ENCODE measurements around the gene ODAD4.
A peak's percentile ranks its signal among the peaks of the same experiment; 100 is the strongest.

ODAD4 gene

DNA sequence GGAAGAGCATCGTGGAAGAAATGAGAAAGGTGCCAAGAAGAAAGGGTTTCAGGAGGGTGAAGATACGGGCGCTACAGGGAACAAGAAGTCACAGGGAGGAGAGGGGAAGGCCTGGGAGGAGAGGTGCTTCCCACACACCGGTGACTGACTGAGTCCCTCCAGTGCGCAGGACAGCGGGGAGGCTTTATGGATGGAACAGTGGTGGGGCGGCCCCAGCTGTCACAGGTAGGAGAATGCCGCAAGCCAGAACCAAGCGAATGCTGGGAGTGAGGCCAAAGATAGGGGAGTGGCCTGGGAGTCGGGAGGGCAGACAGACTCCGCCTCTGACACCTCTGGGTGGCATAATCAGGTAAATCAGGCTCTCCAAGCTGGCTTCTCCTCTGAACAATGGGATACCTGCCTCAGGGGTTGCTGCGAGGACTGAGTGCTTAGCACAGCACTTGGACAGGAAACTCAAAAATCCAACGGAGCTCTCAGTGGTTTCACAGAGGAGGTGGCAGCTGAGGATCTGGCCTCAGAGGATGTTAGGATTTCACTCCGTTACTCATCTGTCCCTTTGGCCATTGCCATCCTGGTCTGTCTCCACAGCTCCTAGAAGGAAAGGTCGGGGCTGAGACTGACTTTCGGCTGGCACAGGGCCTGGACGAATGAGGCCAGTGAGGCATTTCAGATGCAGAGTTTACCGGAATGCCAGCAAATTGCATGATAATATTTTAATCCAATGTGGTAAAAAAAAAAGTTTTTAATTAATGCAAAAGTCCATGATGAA is 35.5 kb downstream of the ODAD4 start:
- intact Hi-C loops (cut with micrococcal nuclease), result loop anchor here (1.0 to 2.0 kb wide), 2 partner anchors 51 to 146 kb away; partner anchors contain the start of genes DHX58 and DNAJC7
- peaks cover 42% of the 10 kb centered on the region for H3K4me1 Mint-ChIP-seq (ENCODE audit: low read depth)
- H3K27me3 Mint-ChIP-seq, result peaks cover 4% of the 10 kb centered on the region

GRCh38 chr17:41966463-41967140 is 36.2 kb downstream of the ODAD4 start, which contains the start of gene CNP:
Gene CNP, plus strand, starts transcription at chr17:41966795. Its CDS starts 90 bp downstream, at chr17:41966885.
- intact Hi-C loops (cut with micrococcal nuclease), result loop anchor here (1.0 to 2.0 kb wide), 2 partner anchors 50 to 146 kb away; partner anchors contain the start of genes DHX58 and DNAJC7
- no peaks in the 10 kb centered on the region for H3K9me3 Mint-ChIP-seq
- H3K36me3 Mint-ChIP-seq (ENCODE audit: low read depth), result peaks cover 40% of the 10 kb centered on the region
- H3K27me3 Mint-ChIP-seq, result peaks cover 4% of the 10 kb centered on the region
- peak within 1 kb of the TSS; percentile 76 for H3K4me3 Mint-ChIP-seq
- H3K4me1 Mint-ChIP-seq (ENCODE audit: low read depth), result peaks cover 47% of the 10 kb centered on the region
- H3K27ac Mint-ChIP-seq, result peak within 1 kb of the TSS; percentile 36

More for the DNA sequence above, 35.5 kb downstream of the ODAD4 start:
- H3K36me3 Mint-ChIP-seq (ENCODE audit: low read depth), result peaks cover 33% of the 10 kb centered on the region
- peak overlapping the region; percentile 76 for H3K4me3 Mint-ChIP-seq
- H3K9me3 Mint-ChIP-seq, result no peaks in the 10 kb centered on the region
- H3K27ac Mint-ChIP-seq, result peak overlapping the region; percentile 36

- Mint-ChIP-seq H3K4me1 (ENCODE audit: low read depth) (peaks cover 54% of the 10 kb centered on the region), H3K4me3 (peak overlapping the region; percentile 76), H3K27me3 (no peaks in the 10 kb centered on the region), H3K9me3 (no peaks in the 10 kb centered on the region), H3K36me3 (ENCODE audit: low read depth) (peaks cover 48% of the 10 kb centered on the region), H3K27ac (peak overlapping the region; percentile 36)
- intact Hi-C loops (cut with micrococcal nuclease), result loop anchor here (2.0 kb wide), 1 partner anchor 49 kb away; the partner anchor contains the start of gene DNAJC7
These were observed 36.9 kb downstream of the ODAD4 start for GRCh38 chr17:41967141-41967920.

- peaks cover 55% of the 10 kb centered on the region for H3K36me3 Mint-ChIP-seq (ENCODE audit: low read depth)
- no peaks in the 10 kb centered on the region for H3K27me3 Mint-ChIP-seq
- H3K4me1 Mint-ChIP-seq (ENCODE audit: low read depth), result peaks cover 54% of the 10 kb centered on the region
- no peaks in the 10 kb centered on the region for H3K9me3 Mint-ChIP-seq
- intact Hi-C loops (cut with micrococcal nuclease), result loop anchor here (2.0 kb wide), 1 partner anchor 49 kb away; the partner anchor contains the start of gene DNAJC7
- H3K4me3 Mint-ChIP-seq, result peak overlapping the region; percentile 76
- peak overlapping the region; percentile 36 for H3K27ac Mint-ChIP-seq
These were observed 37.6 kb downstream of the ODAD4 start for GRCh38 chr17:41967921-41968578.

GRCh38 chr17:41968676-41969075 is 38.3 kb downstream of the ODAD4 start:
- intact Hi-C loops (cut with micrococcal nuclease), result no loop called here
- H3K9me3 Mint-ChIP-seq, result no peaks in the 10 kb centered on the region
- H3K4me1 Mint-ChIP-seq (ENCODE audit: low read depth), result peaks cover 54% of the 10 kb centered on the region
- H3K27me3 Mint-ChIP-seq, result no peaks in the 10 kb centered on the region
- no peak overlapping the region for H3K4me3 Mint-ChIP-seq
- peaks cover 61% of the 10 kb centered on the region for H3K36me3 Mint-ChIP-seq (ENCODE audit: low read depth)
- no peak overlapping the region for H3K27ac Mint-ChIP-seq

- H3K27ac Mint-ChIP-seq, result peak overlapping the region; percentile 27
- intact Hi-C loops (cut with micrococcal nuclease), result no loop called here
- no peak overlapping the region for H3K4me3 Mint-ChIP-seq
These were observed 40.5 kb downstream of the ODAD4 start for GRCh38 chr17:41970901-41971331.

DNA sequence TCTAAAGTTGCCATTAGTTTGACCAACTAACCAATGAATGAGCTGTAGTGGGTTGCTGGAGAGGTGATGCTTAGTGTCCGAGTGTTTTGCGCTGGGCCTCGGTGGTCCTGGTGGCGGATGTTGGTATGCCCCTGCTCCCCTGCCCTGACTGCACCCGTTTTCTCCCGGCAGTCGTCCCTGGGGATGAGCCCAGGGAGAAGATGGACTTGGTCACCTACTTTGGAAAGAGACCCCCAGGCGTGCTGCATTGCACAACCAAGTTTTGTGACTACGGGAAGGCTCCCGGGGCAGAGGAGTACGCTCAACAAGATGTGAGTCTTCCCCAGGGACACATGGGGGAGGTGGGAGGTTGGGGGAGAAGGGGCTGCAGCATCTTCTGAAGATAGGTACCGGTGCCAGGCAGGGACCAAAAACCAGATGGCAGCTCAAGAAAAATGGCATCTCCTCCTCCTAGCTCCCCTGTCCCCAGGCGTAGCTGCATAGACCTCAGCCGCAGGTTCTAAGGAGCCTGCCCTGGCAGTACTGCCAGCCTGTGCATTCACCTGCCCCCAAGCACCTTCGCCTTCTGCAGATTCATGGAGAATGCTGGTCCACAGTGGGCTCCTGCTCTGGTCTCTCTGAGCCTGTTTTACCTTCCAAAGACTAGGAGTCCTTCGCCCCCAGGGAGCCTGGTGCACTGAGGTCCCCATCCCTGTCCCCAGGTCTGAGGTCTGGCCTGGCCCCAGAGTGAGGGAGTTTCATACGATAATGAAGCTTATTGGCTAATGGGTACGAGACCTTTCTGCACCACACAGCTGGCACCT is 41.5 kb downstream of the ODAD4 start:
- intact Hi-C loops (cut with micrococcal nuclease), result no loop called here
- H3K4me1 Mint-ChIP-seq (ENCODE audit: low read depth), result peaks cover 39% of the 10 kb centered on the region
- no peak overlapping the region for H3K27ac Mint-ChIP-seq
- no peak overlapping the region for H3K4me3 Mint-ChIP-seq
- no peaks in the 10 kb centered on the region for H3K9me3 Mint-ChIP-seq
- no peaks in the 10 kb centered on the region for H3K27me3 Mint-ChIP-seq
- peaks cover 93% of the 10 kb centered on the region for H3K36me3 Mint-ChIP-seq (ENCODE audit: low read depth)

More at GRCh38 chr17:41970901-41971331, 40.5 kb downstream of the ODAD4 start:
- Mint-ChIP-seq H3K27me3 (no peaks in the 10 kb centered on the region), H3K9me3 (no peaks in the 10 kb centered on the region), H3K4me1 (ENCODE audit: low read depth) (peaks cover 41% of the 10 kb centered on the region), H3K36me3 (ENCODE audit: low read depth) (peaks cover 83% of the 10 kb centered on the region)

GRCh38 chr17:41972571-41973407 is 42.4 kb downstream of the ODAD4 start:
- Mint-ChIP-seq H3K4me1 (ENCODE audit: low read depth) (peaks cover 33% of the 10 kb centered on the region), H3K27me3 (no peaks in the 10 kb centered on the region), H3K27ac (no peak overlapping the region), H3K4me3 (no peak overlapping the region), H3K36me3 (ENCODE audit: low read depth) (peaks cover 100% of the 10 kb centered on the region), H3K9me3 (no peaks in the 10 kb centered on the region)
- intact Hi-C loops (cut with micrococcal nuclease), result no loop called here

GRCh38 chr17:41973408-41973811 is 43.0 kb downstream of the ODAD4 start:
- H3K36me3 Mint-ChIP-seq (ENCODE audit: low read depth), result peaks cover 100% of the 10 kb centered on the region
- no peaks in the 10 kb centered on the region for H3K9me3 Mint-ChIP-seq

DNA sequence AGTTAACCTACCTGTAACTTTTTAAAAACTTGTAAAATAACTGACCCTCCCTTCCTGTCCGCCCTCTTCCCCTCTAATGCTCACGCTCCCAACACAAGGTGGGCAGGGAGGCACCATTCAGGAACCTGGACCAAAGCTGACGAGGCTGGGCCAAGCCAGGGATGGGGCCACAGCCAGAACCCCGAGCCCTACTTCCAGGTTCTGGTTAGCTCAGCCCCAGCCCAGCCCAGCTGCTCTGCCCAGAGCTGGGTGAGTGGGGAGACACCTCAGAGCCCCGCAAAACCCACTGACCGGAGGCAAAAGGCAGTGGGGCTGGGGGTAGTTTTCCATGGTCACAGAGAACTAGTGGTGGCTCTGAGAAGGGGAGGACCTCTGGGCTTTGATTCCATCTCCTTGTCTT is 43.6 kb downstream of the ODAD4 start:
- intact Hi-C loops (cut with micrococcal nuclease), result no loop called here
- Mint-ChIP-seq H3K9me3 (no peaks in the 10 kb centered on the region), H3K4me1 (ENCODE audit: low read depth) (peaks cover 25% of the 10 kb centered on the region), H3K27ac (peak overlapping the region; percentile 32), H3K4me3 (no peak overlapping the region), H3K36me3 (ENCODE audit: low read depth) (peaks cover 100% of the 10 kb centered on the region), H3K27me3 (no peaks in the 10 kb centered on the region)

More at GRCh38 chr17:41973408-41973811, 43.0 kb downstream of the ODAD4 start:
- Mint-ChIP-seq H3K27me3 (no peaks in the 10 kb centered on the region), H3K27ac (no peak overlapping the region), H3K4me1 (ENCODE audit: low read depth) (peaks cover 31% of the 10 kb centered on the region), H3K4me3 (no peak overlapping the region)
- intact Hi-C loops (cut with micrococcal nuclease), result no loop called here

GRCh38 chr17:41974658-41975057 is 44.2 kb downstream of the ODAD4 start:
- H3K4me3 Mint-ChIP-seq, result no peak overlapping the region
- no peaks in the 10 kb centered on the region for H3K27me3 Mint-ChIP-seq
- peak overlapping the region; percentile 32 for H3K27ac Mint-ChIP-seq
- no peaks in the 10 kb centered on the region for H3K9me3 Mint-ChIP-seq
- peaks cover 25% of the 10 kb centered on the region for H3K4me1 Mint-ChIP-seq (ENCODE audit: low read depth)
- intact Hi-C loops (cut with micrococcal nuclease), result no loop called here
- peaks cover 99% of the 10 kb centered on the region for H3K36me3 Mint-ChIP-seq (ENCODE audit: low read depth)

All from dendritic cell treated with granulocyte-macrophage colony-stimulating factor and Interleukin-4, amounts not matched to agents 40 ng/mL and 50 ng/mL, for 4 days (primary cell).